Globus pallidus (tissue), 1 donor: ENCODE data around the gene ITGAX.
"Not testable (repeated sequence)": the region's sequence is repeated elsewhere in the genome, so short reads cannot be mapped to it uniquely, and the experiment has no call there.

Source experiments
- DNase-seq: peaks from one replicate; pipeline ENCODE4 v3.0.0-alpha.2; 2015; ENCODE audit warnings: low spot score

The ITGAX gene

GRCh38 chr16:31410082-31410481 is 55.1 kb downstream of the ITGAX start:
- DNase-seq = no peak

- no peak for DNase-seq
Measured at GRCh38 chr16:31411024-31411844, 56.3 kb downstream of the ITGAX start.

- DNase-seq = no peak
Measured at GRCh38 chr16:31412750-31413149, 57.8 kb downstream of the ITGAX start.

- DNase-seq = no peak
Measured at GRCh38 chr16:31413381-31413780, 58.4 kb downstream of the ITGAX start.

- DNase-seq = no peak
Measured at GRCh38 chr16:31413943-31414342, 59.0 kb downstream of the ITGAX start.

DNA sequence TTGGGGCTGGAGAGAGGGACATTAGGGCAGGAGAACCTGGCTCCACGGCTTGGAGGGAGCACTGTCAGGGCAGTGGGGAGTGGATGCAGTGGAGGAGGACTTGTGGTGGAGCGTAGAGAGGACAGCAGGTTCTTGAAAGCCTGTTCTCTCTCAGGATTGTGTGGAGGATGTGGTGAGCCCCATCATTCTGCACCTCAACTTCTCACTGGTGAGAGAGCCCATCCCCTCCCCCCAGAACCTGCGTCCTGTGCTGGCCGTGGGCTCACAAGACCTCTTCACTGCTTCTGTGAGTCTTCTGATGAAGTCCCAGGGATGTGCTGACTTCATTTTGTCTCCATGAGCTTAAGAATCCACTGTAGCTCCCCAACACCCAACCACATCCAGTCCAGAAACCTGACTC is 59.7 kb downstream of the ITGAX start:
- no peak for DNase-seq

GRCh38 chr16:31416371-31416770 is 61.4 kb downstream of the ITGAX start:
- DNase-seq = no peak

DNA sequence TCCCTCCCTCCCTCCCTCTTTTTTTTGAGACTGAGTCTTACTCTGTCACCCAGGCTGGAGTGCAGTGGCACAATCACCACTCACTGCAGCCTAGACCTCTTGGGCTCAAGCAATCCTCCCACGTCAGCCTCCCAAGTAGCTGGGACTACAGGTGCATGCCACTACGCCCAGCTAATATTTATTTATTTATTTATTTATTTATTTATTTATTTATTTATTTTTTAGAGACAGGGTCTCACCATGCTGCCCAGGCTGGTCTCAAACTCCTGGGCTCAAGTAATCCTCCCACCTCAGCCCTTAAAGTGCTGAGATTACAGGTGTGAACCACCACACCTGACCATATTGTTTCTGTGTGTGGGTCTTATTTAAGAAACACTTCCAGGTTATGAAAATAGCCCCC is 62.1 kb downstream of the ITGAX start:
- DNase-seq = not testable (repeated sequence)

GRCh38 chr16:31417916-31418315 is 62.9 kb downstream of the ITGAX start:
- DNase-seq = no peak

- DNase-seq = no peak
Measured at GRCh38 chr16:31420037-31420436, 65.1 kb downstream of the ITGAX start.

- DNase-seq = no peak
Measured at GRCh38 chr16:31421587-31421986, 66.6 kb downstream of the ITGAX start.

DNA sequence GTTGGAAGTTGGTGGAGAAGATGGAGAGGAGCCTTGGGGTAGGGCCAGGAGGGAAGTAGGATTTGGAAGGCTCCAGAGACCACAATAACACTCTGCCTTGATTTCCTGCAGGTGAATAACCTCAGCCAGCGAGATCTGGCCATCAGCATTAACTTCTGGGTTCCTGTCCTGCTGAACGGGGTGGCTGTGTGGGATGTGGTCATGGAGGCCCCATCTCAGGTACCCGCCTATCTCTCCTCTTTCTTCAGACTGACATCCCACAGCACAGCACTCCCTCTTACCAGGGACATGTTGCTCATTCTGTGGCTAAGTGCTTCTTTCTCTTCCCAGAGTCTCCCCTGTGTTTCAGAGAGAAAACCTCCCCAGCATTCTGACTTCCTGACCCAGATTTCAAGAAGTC is 68.3 kb downstream of the ITGAX start:
- no peak for DNase-seq

DNA sequence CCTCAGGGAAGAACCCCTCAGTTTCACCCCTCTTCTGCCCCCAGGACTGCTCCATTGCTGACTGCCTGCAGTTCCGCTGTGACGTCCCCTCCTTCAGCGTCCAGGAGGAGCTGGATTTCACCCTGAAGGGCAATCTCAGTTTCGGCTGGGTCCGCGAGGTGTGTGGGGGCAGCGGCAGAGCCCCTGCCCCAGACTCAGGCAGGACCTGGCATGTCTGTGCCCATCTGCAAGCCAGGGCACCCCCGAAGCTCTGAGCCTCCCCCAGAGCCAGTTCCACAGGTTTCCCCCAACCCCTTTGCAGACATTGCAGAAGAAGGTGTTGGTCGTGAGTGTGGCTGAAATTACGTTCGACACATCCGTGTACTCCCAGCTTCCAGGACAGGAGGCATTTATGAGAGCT is 68.8 kb downstream of the ITGAX start:
- DNase-seq = no peak

GRCh38 chr16:31427441-31428278 is 72.7 kb downstream of the ITGAX start:
- DNase-seq = peak; percentile 51

DNA sequence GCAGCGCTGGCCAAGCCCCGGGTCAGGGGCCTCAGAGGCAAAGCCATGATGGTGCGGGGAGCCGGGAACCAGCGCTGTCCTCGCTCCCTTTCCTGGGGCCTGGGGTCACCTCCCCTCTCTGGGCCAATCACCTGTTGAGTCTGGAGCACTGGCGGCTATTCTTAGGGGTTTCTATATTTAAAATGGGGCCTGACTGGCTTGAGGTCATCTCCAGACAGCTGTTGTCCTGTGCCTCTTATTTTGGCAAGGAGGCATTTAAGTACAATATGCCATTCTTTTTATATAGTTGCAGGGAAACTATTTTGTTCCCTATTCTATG is 73.3 kb downstream of the ITGAX start, which contains the start of gene COX6A2:
TSS of gene COX6A2 (minus strand) at position 82 of the 319 bp plus-strand sequence. CDS start at position 47, 35 bp downstream.
- no peak for DNase-seq

DNA sequence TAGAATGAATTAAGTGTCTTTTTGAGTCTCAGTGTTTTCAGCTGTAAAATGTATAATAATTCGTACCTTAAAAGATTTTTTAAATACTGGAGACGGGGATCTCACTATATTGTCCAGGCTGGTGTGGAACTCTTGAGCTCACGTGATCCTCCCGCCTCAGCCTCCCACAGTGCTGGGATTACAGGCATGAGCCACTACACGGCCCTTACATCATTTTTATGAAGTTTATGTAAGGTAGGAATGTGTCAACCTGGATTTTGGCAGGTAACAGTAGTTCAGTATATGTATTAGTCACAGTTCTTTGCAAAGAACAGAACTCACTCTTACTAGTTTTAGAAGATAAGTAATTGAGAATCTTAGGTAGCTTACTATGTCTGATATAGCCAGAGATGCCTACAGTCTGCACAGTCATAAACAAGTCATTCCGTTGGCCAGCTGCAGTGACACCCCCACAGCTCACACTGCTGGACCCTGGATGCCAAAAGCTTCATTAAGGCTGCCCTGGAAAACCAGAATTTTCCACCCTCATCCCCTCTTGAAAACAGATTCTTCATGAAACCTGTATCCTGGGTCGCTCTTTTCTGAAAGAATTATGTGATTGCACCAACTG is 73.8 kb downstream of the ITGAX start:
- DNase-seq = no peak

GRCh38 chr16:31429314-31429713 is 74.3 kb downstream of the ITGAX start:
- no peak for DNase-seq

DNA sequence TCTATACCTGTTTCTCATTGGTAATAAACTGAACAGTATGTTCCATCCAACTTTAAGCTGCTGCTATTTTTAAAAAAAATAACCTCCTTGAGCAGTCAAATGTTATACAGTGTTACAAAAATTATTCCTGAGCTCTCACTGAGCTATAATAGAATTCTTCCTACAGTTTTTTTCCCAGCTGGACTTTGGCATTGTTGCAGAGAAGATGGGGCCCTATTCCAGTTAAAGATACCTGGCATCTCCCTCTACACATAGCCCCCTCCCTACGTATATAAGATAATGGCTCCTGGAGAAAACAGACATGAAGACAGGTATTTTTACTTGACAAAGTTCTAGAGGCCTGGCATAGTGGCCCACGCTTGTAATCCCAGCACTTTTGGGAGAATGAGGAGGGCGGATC is 74.8 kb downstream of the ITGAX start:
- no peak for DNase-seq

GRCh38 chr16:31430380-31431052 is 75.5 kb downstream of the ITGAX start:
- DNase-seq = no peak
